HEK293 (cell line): ENCODE measurements around the gene CYS1.

Experiments used
- ZNF776 ChIP-seq: fragments of 450-650 bp; formaldehyde crosslinking; IDR thresholded peaks from 2 replicates; pipeline ENCODE4 v1.5.0; 2017; ENCODE audit warnings: missing biosample characterization, missing genetic modification characterization, borderline replicate concordance
- TF ChIP-seq, protein P1 (sequence below): fragments of 450-650 bp; formaldehyde crosslinking; IDR thresholded peaks from 2 replicates; pipeline ENCODE4 v1.5.1; 2016; ENCODE audit warnings: missing biosample characterization, missing genetic modification characterization

DNA sequence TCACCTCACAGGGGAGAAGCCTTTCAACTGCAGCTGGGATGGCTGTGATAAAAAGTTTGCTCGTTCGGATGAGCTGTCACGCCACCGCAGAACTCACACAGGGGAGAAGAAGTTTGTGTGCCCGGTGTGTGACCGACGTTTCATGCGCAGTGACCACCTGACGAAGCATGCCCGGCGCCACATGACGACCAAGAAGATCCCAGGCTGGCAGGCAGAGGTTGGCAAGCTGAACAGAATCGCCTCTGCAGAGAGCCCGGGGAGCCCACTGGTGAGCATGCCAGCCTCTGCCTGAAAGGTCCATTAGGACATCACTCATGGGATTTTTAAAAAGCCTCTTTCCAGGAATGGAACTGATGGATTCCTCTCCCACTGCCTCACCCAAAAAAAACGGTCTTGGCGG is 28.0 kb downstream of the CYS1 start:
- TF ChIP-seq, protein P1, sequence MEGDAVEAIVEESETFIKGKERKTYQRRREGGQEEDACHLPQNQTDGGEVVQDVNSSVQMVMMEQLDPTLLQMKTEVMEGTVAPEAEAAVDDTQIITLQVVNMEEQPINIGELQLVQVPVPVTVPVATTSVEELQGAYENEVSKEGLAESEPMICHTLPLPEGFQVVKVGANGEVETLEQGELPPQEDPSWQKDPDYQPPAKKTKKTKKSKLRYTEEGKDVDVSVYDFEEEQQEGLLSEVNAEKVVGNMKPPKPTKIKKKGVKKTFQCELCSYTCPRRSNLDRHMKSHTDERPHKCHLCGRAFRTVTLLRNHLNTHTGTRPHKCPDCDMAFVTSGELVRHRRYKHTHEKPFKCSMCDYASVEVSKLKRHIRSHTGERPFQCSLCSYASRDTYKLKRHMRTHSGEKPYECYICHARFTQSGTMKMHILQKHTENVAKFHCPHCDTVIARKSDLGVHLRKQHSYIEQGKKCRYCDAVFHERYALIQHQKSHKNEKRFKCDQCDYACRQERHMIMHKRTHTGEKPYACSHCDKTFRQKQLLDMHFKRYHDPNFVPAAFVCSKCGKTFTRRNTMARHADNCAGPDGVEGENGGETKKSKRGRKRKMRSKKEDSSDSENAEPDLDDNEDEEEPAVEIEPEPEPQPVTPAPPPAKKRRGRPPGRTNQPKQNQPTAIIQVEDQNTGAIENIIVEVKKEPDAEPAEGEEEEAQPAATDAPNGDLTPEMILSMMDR (tag by site-specific recombination): no peak
- no peak for TF ChIP-seq ZNF776 (tag by site-specific recombination)
